IMR-90 (cell line): ENCODE results near the gene ZYG11B. TPM values are rescaled to one million over a fixed set of nuclear protein-coding genes. Genes with fewer than 3 reads are reported as not detected.
"Not testable (repeated sequence)": the region's sequence is repeated elsewhere in the genome, so short reads cannot be mapped to it uniquely, and the experiment has no call there.

ENCODE experiments used
- ATAC-seq: fragments of 200-7000 bp; cut with Tn5 transposase; 2 replicates; pipeline ENCODE4 v1.9.1; 2020; ENCODE audit warnings: low read depth, mild to moderate bottlenecking, moderate library complexity
- BruUV-seq: library from RNA; stranded (reverse); fragments of 400-500 nt; replicated peaks from 2 replicates; lab custom pipeline; 2021; lab: Mats Ljungman, UMichigan
- CTCF ChIA-PET: fragments of 300-600 bp; formaldehyde crosslinking; extraction: SDS; loops from one replicate; lab custom pipeline; 2021; ENCODE audit warnings: antibody characterized with exemption; lab: Yijun Ruan, JAX
- POLR2A ChIA-PET: fragments of 300-600 bp; sonication (Branson Sonifier 250); formaldehyde crosslinking; loops from one replicate; lab custom pipeline; 2022; ENCODE audit warnings: antibody characterized with exemption; ENCODE audit not compliant: unreplicated experiment; lab: Charles Lee
- DNase-seq: peaks from one replicate; pipeline ENCODE4 v3.0.0; 2013
- H2AFZ ChIP-seq: replicated peaks from 2 replicates; pipeline ENCODE3; 2013; ENCODE audit warnings: low read length, mild to moderate bottlenecking; ENCODE audit not compliant: poor library complexity
- H2AK5ac ChIP-seq: 2 replicates; pipeline ENCODE4 v1.6.1; 2013; ENCODE audit warnings: low read depth, low read length, inconsistent platforms
- H2AK9ac ChIP-seq: replicated peaks from 2 replicates; pipeline ENCODE3; 2013; ENCODE audit warnings: mild to moderate bottlenecking, low read depth, low read length, moderate library complexity; ENCODE audit not compliant: poor library complexity
- H2BK120ac ChIP-seq: 2 replicates; pipeline ENCODE4 v1.6.1; 2013; ENCODE audit warnings: low read depth, low read length, inconsistent platforms
- H2BK15ac ChIP-seq: 3 replicates; pipeline ENCODE4 v1.6.1; 2013; ENCODE audit warnings: low read depth, low read length, inconsistent platforms
- H2BK20ac ChIP-seq: 2 replicates; pipeline ENCODE4 v1.6.1; 2013; ENCODE audit warnings: low read depth, mild to moderate bottlenecking, inconsistent platforms, low read length, moderate library complexity
- H2BK5ac ChIP-seq: 2 replicates; pipeline ENCODE4 v1.6.1; 2013; ENCODE audit warnings: mild to moderate bottlenecking, low read depth, low read length, inconsistent platforms; ENCODE audit not compliant: poor library complexity, severe bottlenecking
- H3K14ac ChIP-seq: replicated peaks from 2 replicates; pipeline ENCODE4 v1.6.1; 2013; ENCODE audit warnings: low read depth, low read length, inconsistent platforms
- H3K18ac ChIP-seq: 2 replicates; pipeline ENCODE4 v1.6.1; 2013; ENCODE audit warnings: low read depth, low read length, control low read depth
- H3K23ac ChIP-seq: 2 replicates; pipeline ENCODE4 v1.6.1; 2013; ENCODE audit warnings: low read depth, low read length, inconsistent platforms
- H3K27ac ChIP-seq: 2 replicates; pipeline ENCODE4 v1.5.1; 2013; ENCODE audit warnings: mild to moderate bottlenecking, control low read depth, low read length; ENCODE audit not compliant: insufficient read depth
- H3K27me3 ChIP-seq: 2 replicates; pipeline ENCODE4 v1.6.1; 2013; ENCODE audit warnings: low read length; ENCODE audit not compliant: control insufficient read depth, insufficient read depth
- H3K36me3 ChIP-seq: 2 replicates; pipeline ENCODE4 v1.6.1; 2013; ENCODE audit warnings: low read length, mixed read lengths; ENCODE audit not compliant: control insufficient read depth, insufficient read depth
- H3K4ac ChIP-seq: 2 replicates; pipeline ENCODE4 v1.6.1; 2013; ENCODE audit warnings: low read depth, low read length, inconsistent platforms
- H3K4me1 ChIP-seq: 2 replicates; pipeline ENCODE4 v1.6.1; 2013; ENCODE audit warnings: low read length, mixed read lengths; ENCODE audit not compliant: control insufficient read depth, insufficient read depth
- H3K4me2 ChIP-seq: 2 replicates; pipeline ENCODE4 v1.6.1; 2013; ENCODE audit warnings: low read depth, mild to moderate bottlenecking, control low read depth, low read length, moderate library complexity
- H3K4me3 ChIP-seq: 2 replicates; pipeline ENCODE4 v1.5.1; 2013; ENCODE audit warnings: low read depth, mild to moderate bottlenecking, control low read depth, low read length, moderate library complexity; ENCODE audit not compliant: insufficient read depth
- H3K56ac ChIP-seq: 2 replicates; pipeline ENCODE4 v1.6.1; 2013; ENCODE audit warnings: low read length, inconsistent platforms; ENCODE audit not compliant: insufficient read depth; ENCODE audit errors: extremely low read depth
- H3K79me1 ChIP-seq, 2 experiments: 2 replicates each; pipeline ENCODE4 v1.6.1; 2013; ENCODE audit warnings: low read length in 2 of 2, inconsistent platforms in 1 of 2, low read depth in 1 of 2
- H3K9ac ChIP-seq: 2 replicates; pipeline ENCODE4 v1.6.1; 2013; ENCODE audit warnings: low read depth, low read length, control low read depth
- H3K9me1 ChIP-seq: 2 replicates; pipeline ENCODE4 v1.6.1; 2013; ENCODE audit warnings: low read length, inconsistent platforms; ENCODE audit not compliant: insufficient read depth
- H3K9me3 ChIP-seq: 2 replicates; pipeline ENCODE4 v1.6.1; 2013; ENCODE audit warnings: low read length; ENCODE audit not compliant: control insufficient read depth, insufficient read depth
- H4K20me1 ChIP-seq: 2 replicates; pipeline ENCODE4 v1.6.1; 2013; ENCODE audit warnings: low read length, inconsistent platforms; ENCODE audit not compliant: insufficient read depth
- H4K5ac ChIP-seq: 2 replicates; pipeline ENCODE4 v1.6.1; 2013; ENCODE audit warnings: mild to moderate bottlenecking, low read depth, low read length, control low read depth
- H4K8ac ChIP-seq, 2 experiments: 2 replicates each; pipeline ENCODE4 v1.6.1; 2013; ENCODE audit warnings: low read depth in 2 of 2, low read length in 2 of 2, control low read depth in 1 of 2, inconsistent platforms in 1 of 2
- H4K91ac ChIP-seq: 2 replicates; pipeline ENCODE4 v1.6.1; 2013; ENCODE audit warnings: low read depth, low read length, inconsistent platforms; ENCODE audit not compliant: insufficient read depth
- WGBS, 2 experiments: methylation state at CpG; one replicate each; pipeline versions ENCODE4 v1.1.5 to v1.1.7; 2013; ENCODE audit warnings: missing lambda C conversion rate in 2 of 2; ENCODE audit not compliant: insufficient read length in 1 of 2; ENCODE audit errors: extremely low coverage in 2 of 2; 5-methylcytosine and 5-hydroxymethylcytosine counted together
- dilution Hi-C: fragments of 300-500 bp; cut with HindIII; formaldehyde crosslinking; loops from one replicate; pipeline ENCODE4 v1.14.3; 2018; ENCODE audit warnings: low sequenced_read_pairs; ENCODE audit not compliant: unreplicated experiment
- in situ Hi-C: fragments of 300-500 bp; cut with MboI; formaldehyde crosslinking; loops from 3 replicates; pipeline ENCODE4 v1.14.3; 2019; ENCODE audit warnings: low sequenced_read_pairs, inconsistent platforms, mixed read lengths
- intact Hi-C: fragments of 100-400 bp; cut with micrococcal nuclease; formaldehyde crosslinking; loops from 2 replicates; pipeline ENCODE4 v1.10.0; 2022
- polyA plus RNA-seq, 3 experiments: library from polyadenylated mRNA; depleted of rRNA; stranded (reverse); fragments of >200 nt; gene quantifications; 2 replicates each; pipeline ENCODE4 v1.2.3, GENCODE V29; 2012; ENCODE audit warnings: low replicate concordance in 1 of 3
- total RNA-seq: library from RNA; depleted of rRNA; stranded (reverse); fragments of >200 nt; gene quantifications from 2 replicates; pipeline ENCODE4 v1.2.3, GENCODE V29; 2012

ZYG11B gene
- total and polyA plus RNA-seq, 2 of the 4 experiments (the other 2 are of a cell fraction) = 8.1 to 55.2 TPM

DNA sequence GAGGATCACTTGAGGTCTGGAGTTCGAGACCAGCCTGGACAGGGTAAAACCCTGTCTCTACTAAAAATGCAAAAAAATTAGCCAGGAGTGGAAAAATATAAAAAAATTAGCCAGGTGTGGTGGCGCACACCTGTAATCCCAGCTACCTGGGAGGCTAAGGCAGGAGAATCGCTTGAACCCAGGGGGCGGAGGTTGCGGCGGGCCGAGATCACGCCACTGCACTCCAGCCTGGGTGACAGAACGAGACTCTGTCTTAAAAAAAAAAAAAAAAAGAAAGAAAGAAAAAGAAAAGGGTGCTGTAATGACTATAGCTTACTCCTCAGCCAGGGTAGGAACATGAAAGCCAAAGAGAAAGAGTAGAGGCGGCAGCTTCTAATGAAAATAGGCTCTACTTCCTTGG, 32.9 kb upstream of the ZYG11B start:
- H3K4me3 ChIP-seq, ATAC-seq, H2BK120ac ChIP-seq, H4K8ac ChIP-seq, H2AFZ ChIP-seq, H3K4me2 ChIP-seq, H3K9me1 ChIP-seq, H3K27ac ChIP-seq, H2AK9ac ChIP-seq, H3K9me3 ChIP-seq, H4K91ac ChIP-seq, H3K23ac ChIP-seq, H3K14ac ChIP-seq, POLR2A ChIA-PET, H3K4me1 ChIP-seq, DNase-seq, H3K4ac ChIP-seq, H4K20me1 ChIP-seq, H2BK5ac ChIP-seq, H3K9ac ChIP-seq, H2BK20ac ChIP-seq, H2AK5ac ChIP-seq, H3K18ac ChIP-seq, H3K56ac ChIP-seq, H4K5ac ChIP-seq, CTCF ChIA-PET, dilution Hi-C loops, in situ Hi-C loops, intact Hi-C loops, BruUV-seq, H2BK15ac ChIP-seq, H3K27me3 ChIP-seq: not testable (repeated sequence)
- no CpG with 5 or more reads among the region's 10 CpGs for whole genome bisulfite sequencing, 2 experiments
- H3K36me3 ChIP-seq = peaks cover 13% of the 10 kb centered on the region
- peaks cover 18 to 54% of the 10 kb centered on the region in 2 experiments for H3K79me1 ChIP-seq
